ENCODE results near the gene CADPS. TPM values are rescaled to one million over a fixed set of nuclear protein-coding genes. Genes with fewer than 3 reads are reported as not detected.
"Not testable (repeated sequence)": the region's sequence is repeated elsewhere in the genome, so short reads cannot be mapped to it uniquely, and the experiment has no call there.

The CADPS gene
- total RNA-seq, 1 donor from 2014 or later = 0.10 TPM

- no peak for ATAC-seq
- no peak for DNase-seq (ENCODE audit: low spot score)
Measured at GRCh38 chr3:62604298-62604697, 270.9 kb downstream of the CADPS start.

GRCh38 chr3:62602987-62603386, 272.2 kb downstream of the CADPS start:
- DNase-seq (ENCODE audit: low spot score) = no peak
- no peak for ATAC-seq

GRCh38 chr3:62602129-62602770, 273.0 kb downstream of the CADPS start:
- no peak for ATAC-seq
- no peak for DNase-seq (ENCODE audit: low spot score)

- ATAC-seq (no peak), DNase-seq (ENCODE audit: low spot score) (no peak)
Measured at GRCh38 chr3:62601238-62602070, 273.8 kb downstream of the CADPS start.

- no peak for DNase-seq (ENCODE audit: low spot score)
Measured at GRCh38 chr3:62600033-62600432, 275.2 kb downstream of the CADPS start.

GRCh38 chr3:62597491-62597890, 277.7 kb downstream of the CADPS start:
- DNase-seq (ENCODE audit: low spot score) (no peak), ATAC-seq (no peak)

More at GRCh38 chr3:62600033-62600432, 275.2 kb downstream of the CADPS start:
- no peak for ATAC-seq

GRCh38 chr3:62592408-62592807, 282.8 kb downstream of the CADPS start:
- DNase-seq (ENCODE audit: low spot score) (no peak), ATAC-seq (no peak)

- DNase-seq (ENCODE audit: low spot score) (no peak), ATAC-seq (no peak)
Measured at GRCh38 chr3:62589078-62589477, 286.1 kb downstream of the CADPS start.

GRCh38 chr3:62587579-62588031, 287.6 kb downstream of the CADPS start:
- ATAC-seq = no peak
- no peak for DNase-seq (ENCODE audit: low spot score)

GRCh38 chr3:62587169-62587568, 288.0 kb downstream of the CADPS start:
- ATAC-seq = no peak

GRCh38 chr3:62586356-62586755, 288.9 kb downstream of the CADPS start:
- DNase-seq (ENCODE audit: low spot score) (no peak), ATAC-seq (no peak)

More at GRCh38 chr3:62587169-62587568, 288.0 kb downstream of the CADPS start:
- DNase-seq (ENCODE audit: low spot score) = no peak

- DNase-seq (ENCODE audit: low spot score) (no peak), ATAC-seq (no peak)
Measured at GRCh38 chr3:62585861-62586260, 289.4 kb downstream of the CADPS start.

- no peak for DNase-seq (ENCODE audit: low spot score)
- no peak for ATAC-seq
Measured at GRCh38 chr3:62584636-62585035, 290.6 kb downstream of the CADPS start.

- ATAC-seq = no peak
- DNase-seq (ENCODE audit: low spot score) = no peak
Measured at GRCh38 chr3:62582495-62583172, 292.6 kb downstream of the CADPS start.

- ATAC-seq; DNase-seq (ENCODE audit: low spot score): not testable (repeated sequence)
Measured at GRCh38 chr3:62580485-62580884, 294.7 kb downstream of the CADPS start.

GRCh38 chr3:62577153-62577552, 298.1 kb downstream of the CADPS start:
- no peak for DNase-seq (ENCODE audit: low spot score)
- ATAC-seq = no peak

GRCh38 chr3:62574266-62574898, 300.8 kb downstream of the CADPS start:
- DNase-seq (ENCODE audit: low spot score) = no peak
- no peak for ATAC-seq

- DNase-seq (ENCODE audit: low spot score) (no peak), ATAC-seq (no peak)
Measured at GRCh38 chr3:62571916-62572315, 303.3 kb downstream of the CADPS start.

GRCh38 chr3:62570888-62571287, 304.3 kb downstream of the CADPS start:
- ATAC-seq = no peak
- no peak for DNase-seq (ENCODE audit: low spot score)

- ATAC-seq = no peak
- DNase-seq (ENCODE audit: low spot score) = no peak
Measured at GRCh38 chr3:62569609-62570008, 305.6 kb downstream of the CADPS start.
